Superior temporal gyrus (tissue), 1 donor: ENCODE data around the gene NDUFA11.
"Not testable (repeated sequence)": the region's sequence is repeated elsewhere in the genome, so short reads cannot be mapped to it uniquely, and the experiment has no call there.

ENCODE experiments used
- DNase-seq: peaks from one replicate; pipeline ENCODE4 v3.0.0-alpha.2; 2016; ENCODE audit errors: extremely low spot score

The NDUFA11 gene

GRCh38 chr19:5857203-5858081 lies 46.1 kb downstream of the NDUFA11 start:
- DNase-seq, result no peak

- not testable (repeated sequence) for DNase-seq
These were observed 48.4 kb downstream of the NDUFA11 start for GRCh38 chr19:5855151-5855550.

- DNase-seq, result not testable (repeated sequence)
These were observed 49.5 kb downstream of the NDUFA11 start for GRCh38 chr19:5854121-5854520.

- no peak for DNase-seq
These were observed 52.3 kb downstream of the NDUFA11 start, which contains the start of gene FUT3 for GRCh38 chr19:5851302-5851701. Gene FUT3, minus strand, starts transcription at chr19:5851449.

- DNase-seq, result no peak
These were observed 52.8 kb downstream of the NDUFA11 start for GRCh38 chr19:5850743-5851293.

GRCh38 chr19:5850189-5850588 lies 53.4 kb downstream of the NDUFA11 start:
- no peak for DNase-seq

- not testable (repeated sequence) for DNase-seq
These were observed 55.0 kb downstream of the NDUFA11 start for GRCh38 chr19:5848621-5849020.

- not testable (repeated sequence) for DNase-seq
These were observed 55.7 kb downstream of the NDUFA11 start for GRCh38 chr19:5847846-5848245.
